Skin of body (tissue), 2 donors: ENCODE measurements around the gene CSMD2. TPM values are rescaled to one million over a fixed set of nuclear protein-coding genes. Genes with fewer than 3 reads are reported as not detected.

Experiments
- DNase-seq: peaks from one replicate; lab custom pipeline; 2025; lab: John Stamatoyannopoulos, UW
- total RNA-seq: library from RNA; depleted of rRNA; stranded (reverse); fragments of >200 nt; gene quantifications from one replicate; pipeline ENCODE4 v1.2.3, GENCODE V29; 2014

Gene CSMD2
- total RNA-seq, 1 donor from 2014 or later, result 2.4 TPM

DNA sequence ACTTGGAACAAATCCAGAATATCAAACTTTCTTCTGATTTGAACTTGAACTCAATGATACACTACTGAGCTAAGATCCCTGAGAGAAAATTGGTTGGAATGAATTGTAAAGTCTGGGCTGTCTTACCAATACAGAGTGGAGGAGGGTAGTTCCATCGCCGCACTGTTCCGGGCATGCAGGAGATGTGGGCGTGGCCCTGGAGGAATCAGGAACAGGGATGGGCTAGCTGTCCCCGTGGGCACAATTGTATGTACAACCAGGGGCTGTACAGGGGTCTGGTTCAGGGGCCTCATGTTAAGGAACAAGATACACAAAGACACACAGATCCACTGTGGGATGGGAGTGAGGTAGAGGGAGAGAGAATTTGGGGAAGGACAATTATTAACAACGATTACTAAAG, 548.2 kb downstream of the CSMD2 start:
- DNase-seq, result no peak

DNA sequence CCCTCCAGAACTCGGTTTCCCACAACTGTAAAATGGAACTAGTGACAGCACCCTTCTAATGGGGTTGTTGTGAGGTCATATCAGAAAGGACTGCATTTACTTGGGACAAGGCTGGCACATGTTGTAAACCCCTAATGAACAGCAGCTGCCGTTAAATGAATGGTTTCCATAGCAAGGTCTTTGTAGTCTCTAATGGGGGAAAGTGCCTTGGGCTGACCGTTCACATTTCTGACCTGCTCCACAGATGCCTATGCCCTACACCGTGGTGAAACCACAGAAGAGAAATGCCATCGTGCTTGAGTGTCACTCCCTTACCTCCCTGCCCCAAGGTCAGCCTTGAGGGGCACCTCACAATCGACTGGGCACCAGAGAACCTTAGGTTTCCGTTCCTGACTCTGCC, 549.5 kb downstream of the CSMD2 start:
- DNase-seq, result no peak

DNA sequence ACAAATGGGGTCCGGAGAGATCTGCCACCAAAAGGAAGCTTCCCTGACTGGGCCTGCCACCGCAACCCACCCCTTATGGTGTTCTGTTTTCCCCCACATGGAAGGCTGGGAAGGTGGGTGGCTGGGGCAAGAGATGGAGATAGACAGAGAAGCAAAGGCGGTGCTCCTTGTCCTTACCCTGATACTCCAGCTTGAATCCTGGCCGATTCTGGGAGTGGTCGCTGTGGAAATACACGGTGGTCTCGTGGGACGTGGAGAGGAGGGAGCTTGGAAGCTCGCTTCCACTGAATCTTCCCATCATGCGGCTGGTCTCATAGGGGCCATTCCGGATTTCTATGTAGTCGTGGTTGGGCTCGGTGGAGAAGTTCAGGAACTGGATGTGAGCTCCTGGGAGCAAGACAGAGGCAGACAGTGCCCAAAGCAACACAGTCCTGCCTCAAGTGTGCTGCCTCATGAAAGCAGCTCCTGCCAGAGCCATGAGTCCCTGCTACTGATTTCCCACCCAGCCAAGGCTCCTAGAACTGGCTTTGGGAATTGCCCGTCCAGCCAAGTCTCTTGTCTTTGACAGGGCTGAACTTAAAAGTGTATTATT, 554.1 kb downstream of the CSMD2 start:
- DNase-seq, result no peak

GRCh38 chr1:33610391-33610790, 554.6 kb downstream of the CSMD2 start:
- no peak for DNase-seq

GRCh38 chr1:33609739-33610138, 555.3 kb downstream of the CSMD2 start:
- DNase-seq, result no peak

- DNase-seq, result no peak
These were observed 556.1 kb downstream of the CSMD2 start for GRCh38 chr1:33608825-33609400.

DNA sequence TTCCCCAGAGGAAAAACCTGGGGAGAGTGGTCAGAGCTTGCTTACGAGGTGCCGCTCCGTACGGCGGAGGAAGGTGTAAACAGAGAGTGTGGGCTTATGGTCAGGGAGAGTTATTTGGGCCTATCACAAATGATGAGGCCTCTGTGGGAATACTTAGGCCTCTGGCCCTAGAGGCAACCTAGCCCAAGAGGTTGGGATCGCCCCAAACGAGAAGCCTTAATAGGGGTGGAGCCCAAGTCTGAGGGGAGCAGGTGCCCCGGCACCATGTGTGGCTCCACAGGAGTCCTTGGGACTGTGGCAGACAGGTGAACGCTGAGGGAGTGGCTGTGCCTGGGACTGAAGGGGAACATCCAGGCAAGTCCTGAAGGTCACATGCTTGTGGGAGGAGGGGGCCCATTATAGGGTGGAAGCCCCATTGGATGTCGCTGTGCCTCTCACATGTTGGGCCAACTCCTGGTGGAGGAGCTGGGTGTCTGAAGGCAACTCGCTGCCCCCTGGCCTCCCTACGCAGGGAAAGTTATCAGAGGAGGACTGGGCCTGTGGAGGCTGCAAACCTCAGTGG, 557.5 kb downstream of the CSMD2 start:
- no peak for DNase-seq

GRCh38 chr1:33606272-33606671, 558.8 kb downstream of the CSMD2 start:
- peak; percentile 45 for DNase-seq

DNA sequence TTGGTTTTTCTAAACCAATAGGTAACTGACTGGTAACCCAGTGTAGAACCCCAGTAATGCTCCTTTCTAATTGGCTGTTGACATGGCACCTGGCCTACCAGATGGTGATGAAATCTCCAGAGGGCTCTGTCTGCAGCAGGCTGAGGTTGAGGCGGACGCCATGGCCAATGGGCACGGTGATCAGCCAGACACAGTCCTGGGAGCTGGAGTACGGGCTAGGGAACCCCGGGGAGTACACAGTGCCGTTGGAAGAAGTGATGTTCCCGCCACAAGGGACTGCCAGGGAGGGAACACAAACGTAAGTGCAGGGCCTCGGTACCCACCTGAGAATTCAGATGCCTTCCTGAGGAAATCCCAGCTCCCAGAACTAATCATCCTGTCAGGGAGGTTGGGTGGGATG, 562.8 kb downstream of the CSMD2 start:
- DNase-seq, result no peak

DNA sequence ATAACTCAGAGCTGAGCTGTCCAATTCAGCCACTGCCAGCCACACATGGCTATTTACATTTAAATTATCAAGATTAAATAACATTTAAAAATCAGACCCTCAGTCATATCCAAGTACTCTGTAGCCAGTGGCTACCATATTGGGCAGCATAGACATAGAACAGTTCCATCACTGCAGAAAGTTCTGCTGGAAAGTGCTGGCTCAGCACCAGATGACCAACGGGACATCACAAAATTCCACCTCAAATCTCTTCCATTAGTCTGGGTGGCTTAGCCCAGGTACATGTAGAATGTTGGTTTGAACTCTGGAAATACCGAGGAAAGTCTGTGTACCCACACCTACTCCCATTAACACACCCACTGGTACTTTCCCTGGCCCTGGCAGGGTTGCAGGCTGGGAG, 563.3 kb downstream of the CSMD2 start:
- no peak for DNase-seq

DNA sequence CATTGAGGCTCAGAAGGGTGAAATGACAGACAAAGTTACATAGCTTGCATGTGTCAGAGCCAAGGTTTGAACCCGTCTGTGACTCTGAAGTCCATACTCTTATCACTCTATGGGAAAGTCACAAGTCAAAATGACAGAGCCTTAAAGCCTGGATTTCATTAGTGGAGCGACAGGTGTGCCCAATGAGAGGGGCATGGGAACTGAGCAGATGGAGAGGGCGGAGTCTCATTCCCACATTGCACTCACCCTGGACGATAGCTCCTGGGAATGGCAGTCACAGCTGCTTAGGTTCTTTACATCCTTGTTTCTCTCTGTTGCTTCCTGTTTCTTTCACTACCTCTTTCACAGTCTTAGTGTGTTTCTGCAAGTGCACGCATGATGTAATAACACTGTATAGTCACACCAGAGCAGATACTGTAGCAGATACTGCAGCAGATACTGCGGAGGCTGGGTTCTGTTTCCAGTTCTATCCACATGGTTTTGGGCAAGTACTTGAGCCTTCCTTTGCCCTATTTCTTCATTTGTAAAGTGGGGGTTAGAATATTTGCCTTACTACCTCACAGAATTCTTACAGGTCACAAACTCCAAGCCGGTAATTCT, 565.4 kb downstream of the CSMD2 start:
- DNase-seq, result no peak

GRCh38 chr1:33588726-33589125, 576.3 kb downstream of the CSMD2 start:
- DNase-seq, result no peak

- no peak for DNase-seq
These were observed 578.2 kb downstream of the CSMD2 start for GRCh38 chr1:33586795-33587194.

- DNase-seq, result no peak
These were observed 578.9 kb downstream of the CSMD2 start for GRCh38 chr1:33586106-33586505.

DNA sequence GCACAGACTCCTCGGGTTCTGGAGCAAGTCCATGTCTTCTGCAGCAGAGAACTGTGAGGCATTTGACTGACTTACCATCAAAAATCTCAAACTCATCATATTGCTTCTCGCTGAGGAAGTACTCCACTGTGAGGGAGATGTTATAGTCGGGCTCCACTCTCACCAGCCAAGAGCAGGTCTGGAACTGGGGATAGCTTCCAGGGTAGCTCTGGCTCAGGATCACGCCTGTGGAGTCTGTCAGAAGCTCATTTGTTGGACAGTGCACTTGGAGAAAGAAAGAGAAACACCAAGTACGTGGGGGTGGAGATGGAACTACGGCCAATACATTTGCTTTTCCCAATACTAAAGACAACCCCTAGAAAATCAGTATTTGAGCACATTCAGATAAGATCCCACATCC, 581.5 kb downstream of the CSMD2 start:
- no peak for DNase-seq

GRCh38 chr1:33578557-33579448, 586.2 kb downstream of the CSMD2 start:
- DNase-seq, result no peak

GRCh38 chr1:33577663-33578062, 587.4 kb downstream of the CSMD2 start:
- DNase-seq, result no peak

DNA sequence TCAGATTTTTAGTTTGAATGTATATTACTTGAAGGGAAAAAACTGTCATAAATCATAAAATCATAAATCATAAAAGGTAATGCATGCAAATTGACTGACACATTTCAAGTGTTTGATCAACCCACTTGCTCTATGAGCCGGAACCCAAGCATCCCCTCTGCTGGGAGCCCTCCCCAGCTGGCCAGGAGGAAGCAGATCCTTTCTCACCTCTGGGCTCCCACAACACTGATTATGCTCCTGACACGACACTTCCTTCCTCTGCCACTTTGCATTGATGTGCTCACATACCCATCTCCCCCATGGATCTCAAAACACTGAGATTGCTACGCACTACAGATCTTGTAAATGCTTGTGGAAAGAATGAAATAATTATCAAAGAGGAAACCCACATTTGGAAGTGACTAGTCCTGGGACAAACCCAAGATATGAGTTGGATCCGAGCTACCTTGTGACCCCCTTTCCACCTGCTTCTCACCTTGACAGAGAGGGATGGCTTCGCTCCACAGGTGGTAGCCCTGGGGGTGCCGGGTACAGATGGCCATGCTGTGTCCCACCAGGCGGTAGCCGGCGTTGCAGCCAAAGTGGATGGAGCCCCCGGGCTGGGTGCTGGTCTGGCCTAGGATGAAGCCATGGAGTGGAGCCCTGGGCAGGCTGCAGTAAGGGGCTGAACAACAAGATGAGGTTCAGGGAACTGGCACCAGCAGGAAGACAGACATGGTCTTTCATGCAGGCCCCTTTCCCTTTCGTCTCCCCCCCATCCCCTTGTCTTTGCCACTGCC, 588.0 kb downstream of the CSMD2 start:
- no peak for DNase-seq

DNA sequence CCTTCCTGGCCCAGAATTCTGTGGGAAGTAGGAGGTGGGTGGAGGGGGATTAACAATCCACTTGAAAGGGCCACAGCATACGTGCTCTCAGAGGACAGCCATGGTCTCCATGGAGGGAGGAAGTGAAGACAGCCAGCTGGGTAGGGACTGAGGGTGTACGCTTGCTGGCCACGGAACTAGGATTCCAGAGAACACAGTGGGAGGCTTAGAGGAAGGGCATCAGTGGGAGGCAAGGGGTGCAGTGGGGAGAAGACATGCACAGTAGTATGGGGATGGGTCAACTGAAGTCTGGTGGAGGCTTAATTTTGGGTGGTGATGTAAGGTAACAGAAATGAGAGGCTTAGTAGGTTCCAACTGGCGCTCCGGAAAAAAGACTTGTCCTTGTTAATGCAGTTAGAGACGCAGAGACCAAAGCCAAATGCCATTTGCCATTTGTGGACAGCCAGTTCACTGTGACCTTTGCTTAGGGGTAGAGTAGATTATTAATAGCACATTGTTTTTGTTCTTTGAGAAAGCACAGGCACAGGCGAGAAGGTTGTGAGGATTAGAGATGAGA, 589.6 kb downstream of the CSMD2 start:
- no peak for DNase-seq

DNA sequence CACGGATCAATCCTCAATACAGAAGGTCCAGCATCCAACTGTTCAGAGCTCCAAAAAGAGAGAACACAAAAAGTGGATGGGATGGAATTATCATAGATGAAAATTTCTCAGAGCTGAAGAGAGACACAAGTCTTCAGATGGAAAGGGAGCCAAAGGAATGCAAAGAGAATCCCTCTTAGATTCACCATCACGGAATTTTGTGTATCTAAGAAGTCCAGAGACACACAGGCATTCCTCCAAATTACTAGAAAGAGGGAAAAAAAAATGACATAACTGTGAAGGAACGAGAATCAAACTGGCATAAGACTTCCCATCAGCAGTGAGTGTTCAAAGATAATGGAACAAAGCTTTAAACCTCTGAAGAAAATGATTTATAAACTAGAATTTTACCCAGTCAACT, 591.4 kb downstream of the CSMD2 start:
- DNase-seq, result no peak

GRCh38 chr1:33572387-33572786, 592.6 kb downstream of the CSMD2 start:
- no peak for DNase-seq
